GM23338 (cell line): ENCODE results near the gene SNX4. TPM values are rescaled to one million over a fixed set of nuclear protein-coding genes. Genes with fewer than 3 reads are reported as not detected.
"Not testable (repeated sequence)": the region's sequence is repeated elsewhere in the genome, so short reads cannot be mapped to it uniquely, and the experiment has no call there.

Source experiments
- ATAC-seq: fragments of 200-7000 bp; cut with Tn5 transposase; 3 replicates; pipeline ENCODE4 v1.9.1; 2020
- DNase-seq: peaks from one replicate; pipeline ENCODE4 v3.0.0-alpha.2; 2015; ENCODE audit warnings: low spot score
- H2AFZ ChIP-seq: fragments of 200-600 bp; sonication (generic); 2 replicates; pipeline ENCODE4 v1.8.0; 2016; ENCODE audit warnings: antibody characterized with exemption, mild to moderate bottlenecking, moderate library complexity
- H3F3A ChIP-seq: fragments of 200-600 bp; sonication (generic); replicated peaks from 2 replicates; pipeline ENCODE4 v1.8.0; 2017; ENCODE audit warnings: antibody characterized with exemption, mixed run types, low read depth
- H3K27ac ChIP-seq: fragments of 200-600 bp; sonication (generic); 2 replicates; pipeline ENCODE4 v1.6.1; 2016; ENCODE audit warnings: low read depth
- H3K27me3 ChIP-seq: fragments of 200-600 bp; sonication (generic); 2 replicates; pipeline ENCODE4 v1.8.0; 2016; ENCODE audit warnings: mild to moderate bottlenecking, mixed run types, moderate library complexity; ENCODE audit not compliant: insufficient read depth
- H3K36me3 ChIP-seq: fragments of 200-600 bp; sonication (generic); 2 replicates; pipeline ENCODE4 v1.8.0; 2016; ENCODE audit warnings: mild to moderate bottlenecking; ENCODE audit not compliant: insufficient read depth
- H3K4me1 ChIP-seq: fragments of 200-600 bp; sonication (generic); 2 replicates; pipeline ENCODE4 v1.8.0; 2016; ENCODE audit warnings: mild to moderate bottlenecking, moderate library complexity; ENCODE audit not compliant: insufficient read depth
- H3K4me2 ChIP-seq: fragments of 200-600 bp; sonication (generic); 2 replicates; pipeline ENCODE4 v1.7.1; 2017; ENCODE audit warnings: mixed run types
- H3K4me3 ChIP-seq: fragments of 200-600 bp; sonication (generic); 2 replicates; pipeline ENCODE4 v1.6.1; 2016; ENCODE audit warnings: mixed run types
- H3K79me2 ChIP-seq: fragments of 200-600 bp; sonication (generic); replicated peaks from 2 replicates; pipeline ENCODE4 v1.8.0; 2017; ENCODE audit warnings: mild to moderate bottlenecking; ENCODE audit not compliant: insufficient read depth
- H3K9me2 ChIP-seq: fragments of 200-600 bp; sonication (generic); 2 replicates; pipeline ENCODE4 v1.8.0; 2017; ENCODE audit not compliant: insufficient read depth
- H4K20me1 ChIP-seq: fragments of 200-600 bp; sonication (generic); replicated peaks from 2 replicates; pipeline ENCODE4 v1.8.0; 2017; ENCODE audit warnings: mild to moderate bottlenecking; ENCODE audit not compliant: insufficient read depth
- H3K27ac Mint-ChIP-seq: 2 replicates; pipeline ENCODE4 v1.8.0; 2020; ENCODE audit warnings: inconsistent platforms, mild to moderate bottlenecking, moderate library complexity, mixed read lengths
- H3K27me3 Mint-ChIP-seq: 3 replicates; pipeline ENCODE4 v1.8.0; 2022; ENCODE audit warnings: low read depth, mild to moderate bottlenecking, moderate library complexity, mixed read lengths, inconsistent platforms; ENCODE audit not compliant: insufficient read depth, poor library complexity
- H3K36me3 Mint-ChIP-seq: 3 replicates; pipeline ENCODE4 v1.8.0; 2021; ENCODE audit warnings: low read depth, mild to moderate bottlenecking, inconsistent platforms, moderate library complexity, mixed read lengths
- H3K4me1 Mint-ChIP-seq: 3 replicates; pipeline ENCODE4 v1.8.0; 2020; ENCODE audit warnings: mild to moderate bottlenecking, inconsistent platforms, mixed read lengths
- H3K4me3 Mint-ChIP-seq: 3 replicates; pipeline ENCODE4 v1.8.0; 2021; ENCODE audit warnings: moderate library complexity, mild to moderate bottlenecking, inconsistent platforms, mixed read lengths
- H3K9me3 Mint-ChIP-seq: 3 replicates; pipeline ENCODE4 v1.8.0; 2020; ENCODE audit warnings: moderate library complexity, mild to moderate bottlenecking, inconsistent platforms, mixed read lengths
- CREB1 ChIP-seq: fragments of 250-450 bp; sonication (Bioruptor Pico); IDR thresholded peaks from 2 replicates; pipeline ENCODE4 v1.5.0; 2020; ENCODE audit warnings: low read depth, mild to moderate bottlenecking, moderate library complexity
- EZH2phosphoT487 ChIP-seq: fragments of 200-600 bp; sonication (generic); IDR thresholded peaks from one replicate; pipeline ENCODE4 v1.8.1; 2018; ENCODE audit warnings: antibody characterized with exemption; ENCODE audit not compliant: unreplicated experiment
- NANOG ChIP-seq: IDR thresholded peaks from 2 replicates; pipeline ENCODE4 v1.6.1; 2016; ENCODE audit warnings: antibody characterized with exemption, borderline replicate concordance
- POLR2AphosphoS5 ChIP-seq: IDR thresholded peaks from 2 replicates; pipeline ENCODE4 v1.6.1; 2016; ENCODE audit warnings: antibody characterized with exemption, low read depth
- STAT1 ChIP-seq: IDR thresholded peaks from one replicate; pipeline ENCODE4 v1.6.1; 2016; ENCODE audit warnings: antibody characterized with exemption; ENCODE audit not compliant: unreplicated experiment
- polyA plus RNA-seq: library from polyadenylated mRNA; unstranded; fragments of >200 nt; fragmentation: Nextera tagmentation; extraction: Ambion mirVana; gene quantifications from 2 replicates; pipeline ENCODE4 v1.2.1, GENCODE V29; 2016
- total RNA-seq: library from RNA; depleted of rRNA; stranded (reverse); fragments of >200 nt; shearing (Covaris generic); gene quantifications from 2 replicates; pipeline ENCODE4 v1.2.3, GENCODE V29; 2014
- TF ChIP-seq, protein P1 (sequence below): IDR thresholded peaks from one replicate; pipeline ENCODE4 v1.6.1; 2018; ENCODE audit warnings: antibody characterized with exemption; ENCODE audit not compliant: unreplicated experiment
- TF ChIP-seq, protein P2 (sequence below): IDR thresholded peaks from 2 replicates; pipeline ENCODE4 v1.6.1; 2016; ENCODE audit warnings: antibody characterized with exemption
- TF ChIP-seq, protein P3 (sequence below): fragments of 250-450 bp; sonication (Bioruptor Pico); IDR thresholded peaks from 2 replicates; pipeline ENCODE4 v1.5.0; 2020; ENCODE audit warnings: mild to moderate bottlenecking, moderate library complexity

Gene SNX4
- total and polyA plus RNA-seq, 2 experiments from 2014 or later, result 13.0 to 27.8 TPM

DNA sequence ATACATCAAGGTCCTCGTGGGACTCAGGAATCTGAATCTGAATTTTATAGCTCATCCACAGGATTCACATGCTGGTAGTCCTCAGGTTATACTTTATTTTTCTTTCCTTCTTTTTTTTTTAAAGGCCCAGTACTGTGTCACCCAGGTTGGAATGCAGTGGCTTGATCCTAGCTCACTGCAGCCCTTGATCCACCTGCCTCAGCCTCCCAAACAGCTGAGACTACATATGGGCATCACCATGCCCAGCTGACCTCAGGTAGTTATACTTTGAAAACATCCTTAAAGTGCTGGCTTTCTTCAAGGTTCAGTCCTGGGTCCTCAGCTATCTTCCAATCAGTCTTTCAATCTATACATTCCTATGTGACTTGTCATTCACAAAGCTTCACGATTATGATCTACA is 38.2 kb downstream of the SNX4 start:
- Histone ChIP-seq H3K36me3 (no peaks in the 10 kb centered on the region), H3K27ac (no peak overlapping the region), H3K4me1 (peaks cover 9% of the 10 kb centered on the region; the same call in 1 of the 2 replicates), H3K9me2 (no peaks in the 10 kb centered on the region), H3K4me3 (no peak overlapping the region), H3K4me2 (no peak overlapping the region), H4K20me1 (peaks cover 10% of the 10 kb centered on the region), H3K79me2 (no peaks in the 10 kb centered on the region), H3F3A (no peaks in the 10 kb centered on the region), H2AFZ (no peak overlapping the region), H3K27me3 (no peaks in the 10 kb centered on the region)
- peaks cover 7% of the 10 kb centered on the region; the same call in 2 of the 3 replicates for H3K4me1 Mint-ChIP-seq
- H3K9me3 Mint-ChIP-seq, result no peaks in the 10 kb centered on the region
- TF ChIP-seq, protein P1, sequence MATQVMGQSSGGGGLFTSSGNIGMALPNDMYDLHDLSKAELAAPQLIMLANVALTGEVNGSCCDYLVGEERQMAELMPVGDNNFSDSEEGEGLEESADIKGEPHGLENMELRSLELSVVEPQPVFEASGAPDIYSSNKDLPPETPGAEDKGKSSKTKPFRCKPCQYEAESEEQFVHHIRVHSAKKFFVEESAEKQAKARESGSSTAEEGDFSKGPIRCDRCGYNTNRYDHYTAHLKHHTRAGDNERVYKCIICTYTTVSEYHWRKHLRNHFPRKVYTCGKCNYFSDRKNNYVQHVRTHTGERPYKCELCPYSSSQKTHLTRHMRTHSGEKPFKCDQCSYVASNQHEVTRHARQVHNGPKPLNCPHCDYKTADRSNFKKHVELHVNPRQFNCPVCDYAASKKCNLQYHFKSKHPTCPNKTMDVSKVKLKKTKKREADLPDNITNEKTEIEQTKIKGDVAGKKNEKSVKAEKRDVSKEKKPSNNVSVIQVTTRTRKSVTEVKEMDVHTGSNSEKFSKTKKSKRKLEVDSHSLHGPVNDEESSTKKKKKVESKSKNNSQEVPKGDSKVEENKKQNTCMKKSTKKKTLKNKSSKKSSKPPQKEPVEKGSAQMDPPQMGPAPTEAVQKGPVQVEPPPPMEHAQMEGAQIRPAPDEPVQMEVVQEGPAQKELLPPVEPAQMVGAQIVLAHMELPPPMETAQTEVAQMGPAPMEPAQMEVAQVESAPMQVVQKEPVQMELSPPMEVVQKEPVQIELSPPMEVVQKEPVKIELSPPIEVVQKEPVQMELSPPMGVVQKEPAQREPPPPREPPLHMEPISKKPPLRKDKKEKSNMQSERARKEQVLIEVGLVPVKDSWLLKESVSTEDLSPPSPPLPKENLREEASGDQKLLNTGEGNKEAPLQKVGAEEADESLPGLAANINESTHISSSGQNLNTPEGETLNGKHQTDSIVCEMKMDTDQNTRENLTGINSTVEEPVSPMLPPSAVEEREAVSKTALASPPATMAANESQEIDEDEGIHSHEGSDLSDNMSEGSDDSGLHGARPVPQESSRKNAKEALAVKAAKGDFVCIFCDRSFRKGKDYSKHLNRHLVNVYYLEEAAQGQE, result no peak
- no peak for TF ChIP-seq NANOG
- no peak for TF ChIP-seq POLR2AphosphoS5
- no peak for TF ChIP-seq STAT1
- no peak for TF ChIP-seq EZH2phosphoT487
- no peak for TF ChIP-seq CREB1 (CRISPR knock-in tag)
- TF ChIP-seq, protein P2, sequence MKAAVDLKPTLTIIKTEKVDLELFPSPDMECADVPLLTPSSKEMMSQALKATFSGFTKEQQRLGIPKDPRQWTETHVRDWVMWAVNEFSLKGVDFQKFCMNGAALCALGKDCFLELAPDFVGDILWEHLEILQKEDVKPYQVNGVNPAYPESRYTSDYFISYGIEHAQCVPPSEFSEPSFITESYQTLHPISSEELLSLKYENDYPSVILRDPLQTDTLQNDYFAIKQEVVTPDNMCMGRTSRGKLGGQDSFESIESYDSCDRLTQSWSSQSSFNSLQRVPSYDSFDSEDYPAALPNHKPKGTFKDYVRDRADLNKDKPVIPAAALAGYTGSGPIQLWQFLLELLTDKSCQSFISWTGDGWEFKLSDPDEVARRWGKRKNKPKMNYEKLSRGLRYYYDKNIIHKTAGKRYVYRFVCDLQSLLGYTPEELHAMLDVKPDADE, result no peak
- TF ChIP-seq, protein P3, sequence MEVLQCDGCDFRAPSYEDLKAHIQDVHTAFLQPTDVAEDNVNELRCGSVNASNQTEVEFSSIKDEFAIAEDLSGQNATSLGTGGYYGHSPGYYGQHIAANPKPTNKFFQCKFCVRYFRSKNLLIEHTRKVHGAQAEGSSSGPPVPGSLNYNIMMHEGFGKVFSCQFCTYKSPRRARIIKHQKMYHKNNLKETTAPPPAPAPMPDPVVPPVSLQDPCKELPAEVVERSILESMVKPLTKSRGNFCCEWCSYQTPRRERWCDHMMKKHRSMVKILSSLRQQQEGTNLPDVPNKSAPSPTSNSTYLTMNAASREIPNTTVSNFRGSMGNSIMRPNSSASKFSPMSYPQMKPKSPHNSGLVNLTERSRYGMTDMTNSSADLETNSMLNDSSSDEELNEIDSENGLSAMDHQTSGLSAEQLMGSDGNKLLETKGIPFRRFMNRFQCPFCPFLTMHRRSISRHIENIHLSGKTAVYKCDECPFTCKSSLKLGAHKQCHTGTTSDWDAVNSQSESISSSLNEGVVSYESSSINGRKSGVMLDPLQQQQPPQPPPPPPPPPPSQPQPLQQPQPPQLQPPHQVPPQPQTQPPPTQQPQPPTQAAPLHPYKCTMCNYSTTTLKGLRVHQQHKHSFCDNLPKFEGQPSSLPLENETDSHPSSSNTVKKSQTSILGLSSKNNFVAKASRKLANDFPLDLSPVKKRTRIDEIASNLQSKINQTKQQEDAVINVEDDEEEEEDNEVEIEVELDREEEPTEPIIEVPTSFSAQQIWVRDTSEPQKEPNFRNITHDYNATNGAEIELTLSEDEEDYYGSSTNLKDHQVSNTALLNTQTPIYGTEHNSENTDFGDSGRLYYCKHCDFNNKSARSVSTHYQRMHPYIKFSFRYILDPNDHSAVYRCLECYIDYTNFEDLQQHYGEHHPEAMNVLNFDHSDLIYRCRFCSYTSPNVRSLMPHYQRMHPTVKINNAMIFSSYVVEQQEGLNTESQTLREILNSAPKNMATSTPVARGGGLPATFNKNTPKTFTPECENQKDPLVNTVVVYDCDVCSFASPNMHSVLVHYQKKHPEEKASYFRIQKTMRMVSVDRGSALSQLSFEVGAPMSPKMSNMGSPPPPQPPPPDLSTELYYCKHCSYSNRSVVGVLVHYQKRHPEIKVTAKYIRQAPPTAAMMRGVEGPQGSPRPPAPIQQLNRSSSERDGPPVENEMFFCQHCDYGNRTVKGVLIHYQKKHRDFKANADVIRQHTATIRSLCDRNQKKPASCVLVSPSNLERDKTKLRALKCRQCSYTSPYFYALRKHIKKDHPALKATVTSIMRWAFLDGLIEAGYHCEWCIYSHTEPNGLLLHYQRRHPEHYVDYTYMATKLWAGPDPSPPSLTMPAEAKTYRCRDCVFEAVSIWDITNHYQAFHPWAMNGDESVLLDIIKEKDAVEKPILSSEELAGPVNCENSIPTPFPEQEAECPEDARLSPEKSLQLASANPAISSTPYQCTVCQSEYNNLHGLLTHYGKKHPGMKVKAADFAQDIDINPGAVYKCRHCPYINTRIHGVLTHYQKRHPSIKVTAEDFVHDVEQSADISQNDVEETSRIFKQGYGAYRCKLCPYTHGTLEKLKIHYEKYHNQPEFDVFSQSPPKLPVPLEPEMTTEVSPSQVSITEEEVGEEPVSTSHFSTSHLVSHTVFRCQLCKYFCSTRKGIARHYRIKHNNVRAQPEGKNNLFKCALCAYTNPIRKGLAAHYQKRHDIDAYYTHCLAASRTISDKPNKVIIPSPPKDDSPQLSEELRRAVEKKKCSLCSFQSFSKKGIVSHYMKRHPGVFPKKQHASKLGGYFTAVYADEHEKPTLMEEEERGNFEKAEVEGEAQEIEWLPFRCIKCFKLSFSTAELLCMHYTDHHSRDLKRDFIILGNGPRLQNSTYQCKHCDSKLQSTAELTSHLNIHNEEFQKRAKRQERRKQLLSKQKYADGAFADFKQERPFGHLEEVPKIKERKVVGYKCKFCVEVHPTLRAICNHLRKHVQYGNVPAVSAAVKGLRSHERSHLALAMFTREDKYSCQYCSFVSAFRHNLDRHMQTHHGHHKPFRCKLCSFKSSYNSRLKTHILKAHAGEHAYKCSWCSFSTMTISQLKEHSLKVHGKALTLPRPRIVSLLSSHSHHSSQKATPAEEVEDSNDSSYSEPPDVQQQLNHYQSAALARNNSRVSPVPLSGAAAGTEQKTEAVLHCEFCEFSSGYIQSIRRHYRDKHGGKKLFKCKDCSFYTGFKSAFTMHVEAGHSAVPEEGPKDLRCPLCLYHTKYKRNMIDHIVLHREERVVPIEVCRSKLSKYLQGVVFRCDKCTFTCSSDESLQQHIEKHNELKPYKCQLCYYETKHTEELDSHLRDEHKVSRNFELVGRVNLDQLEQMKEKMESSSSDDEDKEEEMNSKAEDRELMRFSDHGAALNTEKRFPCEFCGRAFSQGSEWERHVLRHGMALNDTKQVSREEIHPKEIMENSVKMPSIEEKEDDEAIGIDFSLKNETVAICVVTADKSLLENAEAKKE (CRISPR knock-in tag), result no peak
- peaks cover 3% of the 10 kb centered on the region for H3K27me3 Mint-ChIP-seq
- peaks cover 14% of the 10 kb centered on the region for H3K36me3 Mint-ChIP-seq
- H3K27ac Mint-ChIP-seq, result no peak overlapping the region
- H3K4me3 Mint-ChIP-seq, result no peak overlapping the region
- no peak for DNase-seq
- ATAC-seq, result no peak

DNA sequence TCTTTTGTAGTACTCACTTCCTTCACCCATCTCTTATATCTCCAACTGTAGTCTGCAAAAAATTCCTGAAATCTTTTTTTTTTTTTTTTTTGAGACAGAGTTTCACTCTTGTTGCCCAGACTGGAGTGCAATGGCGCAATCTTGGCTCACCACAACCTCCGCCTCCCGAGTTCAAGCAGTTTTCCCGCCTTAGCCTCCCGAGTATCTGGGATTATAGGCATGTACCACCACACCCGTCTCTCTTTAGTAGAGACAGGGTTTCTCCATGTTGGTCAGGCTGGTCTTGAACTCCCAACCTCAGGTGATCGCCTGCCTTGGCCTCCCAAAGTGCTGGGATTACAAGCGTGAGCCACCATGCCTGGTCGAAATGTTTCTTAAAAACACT is 38.6 kb downstream of the SNX4 start:
- not testable (repeated sequence) for H3K4me2 ChIP-seq, H3K27me3 Mint-ChIP-seq, H3K4me3 ChIP-seq, ATAC-seq, DNase-seq, H3K36me3 ChIP-seq, H3K79me2 ChIP-seq, H3K4me3 Mint-ChIP-seq, H3F3A ChIP-seq, H3K9me2 ChIP-seq, H3K27ac ChIP-seq, H3K4me1 Mint-ChIP-seq, H2AFZ ChIP-seq, H3K4me1 ChIP-seq, H3K27ac Mint-ChIP-seq, H3K27me3 ChIP-seq, H3K9me3 Mint-ChIP-seq
- peaks cover 16% of the 10 kb centered on the region for H3K36me3 Mint-ChIP-seq
- peaks cover 10% of the 10 kb centered on the region for H4K20me1 ChIP-seq
